Neural cell (in vitro differentiated cells): ENCODE measurements around the gene ZSCAN5A. TPM values are rescaled to one million over a fixed set of nuclear protein-coding genes. Genes with fewer than 3 reads are reported as not detected.
"Not testable (repeated sequence)": the region's sequence is repeated elsewhere in the genome, so short reads cannot be mapped to it uniquely, and the experiment has no call there.

Source experiments
- H2AFZ ChIP-seq: fragments of 200-600, 300-800 bp; sonication (generic), shearing (Covaris generic); 2 replicates; pipeline ENCODE4 v1.6.0; 2014; ENCODE audit warnings: low read depth, mild to moderate bottlenecking, antibody characterized with exemption, low read length, moderate library complexity
- H3F3A ChIP-seq: fragments of 200-600 bp; shearing (Covaris generic); 2 replicates; pipeline ENCODE4 v1.6.1; 2016; ENCODE audit warnings: mild to moderate bottlenecking, moderate library complexity, mixed read lengths, antibody characterized with exemption, low read length; ENCODE audit not compliant: insufficient read depth, poor library complexity, severe bottlenecking
- H3K27ac ChIP-seq: fragments of 200-600, 300-800 bp; sonication (generic), shearing (Covaris generic); 2 replicates; pipeline ENCODE4 v1.5.1; 2014; ENCODE audit warnings: mild to moderate bottlenecking, low read length, moderate library complexity
- H3K27me3 ChIP-seq: fragments of 300-800, 200-600 bp; sonication (generic), shearing (Covaris generic); 2 replicates; pipeline ENCODE4 v1.6.0; 2014; ENCODE audit warnings: mild to moderate bottlenecking, low read depth, low read length, moderate library complexity; ENCODE audit not compliant: insufficient read depth
- H3K36me3 ChIP-seq: fragments of 300-800, 200-600 bp; sonication (generic), shearing (Covaris generic); 2 replicates; pipeline ENCODE4 v1.5.1; 2014; ENCODE audit warnings: mild to moderate bottlenecking, antibody characterized with exemption, low read length, moderate library complexity; ENCODE audit not compliant: insufficient read depth
- H3K4me2 ChIP-seq: fragments of 300-800, 200-600 bp; sonication (generic), shearing (Covaris generic); 2 replicates; pipeline ENCODE4 v1.6.0; 2014; ENCODE audit warnings: mild to moderate bottlenecking, low read length
- H3K4me3 ChIP-seq: fragments of 300-800, 200-600 bp; sonication (generic), shearing (Covaris generic); 2 replicates; pipeline ENCODE4 v1.5.1; 2014; ENCODE audit warnings: mild to moderate bottlenecking, low read length, moderate library complexity
- H3K79me2 ChIP-seq: fragments of 200-600 bp; shearing (Covaris generic); replicated peaks from 2 replicates; pipeline ENCODE4 v1.6.0; 2014; ENCODE audit warnings: mild to moderate bottlenecking, low read length, moderate library complexity; ENCODE audit not compliant: insufficient read depth
- H3K9ac ChIP-seq: fragments of 300-800, 200-600 bp; sonication (generic), shearing (Covaris generic); 2 replicates; pipeline ENCODE4 v1.6.1; 2016; ENCODE audit warnings: mild to moderate bottlenecking, low read length, mixed read lengths
- H3K9me2 ChIP-seq: fragments of 200-600 bp; shearing (Covaris generic); 2 replicates; pipeline ENCODE4 v1.6.1; 2016; ENCODE audit warnings: mild to moderate bottlenecking, low read length, mixed read lengths; ENCODE audit not compliant: insufficient read depth
- H3K9me3 ChIP-seq: fragments of 200-600, 300-800 bp; sonication (generic), shearing (Covaris generic); 2 replicates; pipeline ENCODE4 v1.6.1; 2016; ENCODE audit warnings: mild to moderate bottlenecking, mixed run types, low read length, moderate library complexity, mixed read lengths
- H4K20me1 ChIP-seq: fragments of 200-600 bp; shearing (Covaris generic); 2 replicates; pipeline ENCODE4 v1.6.1; 2016; ENCODE audit warnings: mild to moderate bottlenecking, mixed run types; ENCODE audit not compliant: insufficient read depth
- EP300 ChIP-seq: fragments of 450-650 bp; conservative IDR thresholded peaks from 2 replicates; pipeline ENCODE4 v1.6.1; 2014; ENCODE audit warnings: antibody characterized with exemption, mild to moderate bottlenecking, moderate library complexity; ENCODE audit not compliant: poor library complexity, severe bottlenecking
- EZH2 ChIP-seq: fragments of 200-600, 300-800 bp; shearing (Covaris generic), sonication (generic); IDR thresholded peaks from 2 replicates; pipeline ENCODE4 v1.6.1; 2014; ENCODE audit warnings: antibody characterized with exemption, low read length, borderline replicate concordance, mild to moderate bottlenecking; ENCODE audit not compliant: insufficient read depth, poor library complexity, severe bottlenecking
- MXI1 ChIP-seq: fragments of 450-650 bp; conservative IDR thresholded peaks from 2 replicates; pipeline ENCODE4 v1.6.1; 2014; ENCODE audit warnings: antibody characterized with exemption, mild to moderate bottlenecking; ENCODE audit not compliant: poor library complexity, severe bottlenecking
- POLR2AphosphoS5 ChIP-seq: IDR thresholded peaks from 2 replicates; pipeline ENCODE4 v1.6.1; 2012
- RAD21 ChIP-seq: fragments of 450-650 bp; conservative IDR thresholded peaks from 2 replicates; pipeline ENCODE4 v1.6.1; 2014; ENCODE audit warnings: antibody characterized with exemption, mild to moderate bottlenecking, moderate library complexity
- SMC3 ChIP-seq: fragments of 450-650 bp; conservative IDR thresholded peaks from 2 replicates; pipeline ENCODE4 v1.6.1; 2014; ENCODE audit warnings: antibody characterized with exemption, mild to moderate bottlenecking, moderate library complexity; ENCODE audit not compliant: poor library complexity
- TAF1 ChIP-seq: IDR thresholded peaks from 2 replicates; pipeline ENCODE4 v1.6.1; 2012; ENCODE audit warnings: low read depth
- polyA plus RNA-seq: library from polyadenylated mRNA; depleted of rRNA; stranded (reverse); fragments of >200 nt; gene quantifications from 2 replicates; pipeline ENCODE4 v1.2.3, GENCODE V29; 2014
- TF ChIP-seq, protein P1 (sequence below): IDR thresholded peaks from 2 replicates; pipeline ENCODE4 v1.6.1; 2012; ENCODE audit warnings: borderline replicate concordance
- TF ChIP-seq, protein P2 (sequence below): fragments of 450-650 bp; IDR thresholded peaks from 2 replicates; pipeline ENCODE4 v1.5.1; 2014; ENCODE audit warnings: antibody characterized with exemption, mild to moderate bottlenecking, moderate library complexity; ENCODE audit not compliant: poor library complexity, severe bottlenecking

The ZSCAN5A gene
- polyA plus RNA-seq, 1 donor from 2014 or later = 9.2 TPM

DNA sequence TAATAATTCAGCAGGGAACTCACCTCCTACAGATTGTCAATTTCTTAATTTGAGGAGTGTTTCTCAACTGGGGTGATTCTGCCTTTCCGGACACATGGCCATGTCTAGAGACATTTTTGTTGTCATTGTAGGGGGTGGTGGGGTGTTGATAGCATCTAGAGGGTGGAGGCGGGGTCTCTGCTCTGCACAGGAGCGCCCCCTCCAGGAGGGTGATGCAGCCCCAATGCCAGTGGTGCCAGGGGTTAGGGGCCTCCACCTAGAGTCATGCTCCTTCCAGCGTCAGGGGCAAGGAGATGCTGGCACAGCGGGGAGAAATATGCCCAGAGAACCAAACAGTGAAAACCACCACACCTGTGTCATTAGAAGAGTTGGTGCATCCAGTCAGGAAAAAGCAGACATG, 107.1 kb downstream of the ZSCAN5A start:
- not testable (repeated sequence) for H3K4me2 ChIP-seq, H3K79me2 ChIP-seq

GRCh38 chr19:56201973-56202372, 112.7 kb downstream of the ZSCAN5A start, which contains the start of gene ZSCAN5C:
TSS of gene ZSCAN5C (plus strand) at chr19:56202273. CDS start at chr19:56205914, 3,641 bp downstream.
- Histone ChIP-seq H3K36me3 (no peaks in the 10 kb centered on the region), H3K4me2 (no peak within 1 kb of the TSS), H2AFZ (no peak within 1 kb of the TSS), H3K9me2 (no peaks in the 10 kb centered on the region), H3K27ac (no peak within 1 kb of the TSS), H3K9me3 (no peaks in the 10 kb centered on the region), H3F3A (no peaks in the 10 kb centered on the region), H3K79me2 (no peaks in the 10 kb centered on the region), H3K27me3 (no peaks in the 10 kb centered on the region), H4K20me1 (no peaks in the 10 kb centered on the region), H3K9ac (no peak within 1 kb of the TSS), H3K4me3 (no peak within 1 kb of the TSS)
- TF ChIP-seq TAF1 (no peak), SMC3 (no peak), EP300 (no peak), MXI1 (no peak), EZH2 (no peak), RAD21 (no peak), POLR2AphosphoS5 (no peak)
- TF ChIP-seq, protein P1, sequence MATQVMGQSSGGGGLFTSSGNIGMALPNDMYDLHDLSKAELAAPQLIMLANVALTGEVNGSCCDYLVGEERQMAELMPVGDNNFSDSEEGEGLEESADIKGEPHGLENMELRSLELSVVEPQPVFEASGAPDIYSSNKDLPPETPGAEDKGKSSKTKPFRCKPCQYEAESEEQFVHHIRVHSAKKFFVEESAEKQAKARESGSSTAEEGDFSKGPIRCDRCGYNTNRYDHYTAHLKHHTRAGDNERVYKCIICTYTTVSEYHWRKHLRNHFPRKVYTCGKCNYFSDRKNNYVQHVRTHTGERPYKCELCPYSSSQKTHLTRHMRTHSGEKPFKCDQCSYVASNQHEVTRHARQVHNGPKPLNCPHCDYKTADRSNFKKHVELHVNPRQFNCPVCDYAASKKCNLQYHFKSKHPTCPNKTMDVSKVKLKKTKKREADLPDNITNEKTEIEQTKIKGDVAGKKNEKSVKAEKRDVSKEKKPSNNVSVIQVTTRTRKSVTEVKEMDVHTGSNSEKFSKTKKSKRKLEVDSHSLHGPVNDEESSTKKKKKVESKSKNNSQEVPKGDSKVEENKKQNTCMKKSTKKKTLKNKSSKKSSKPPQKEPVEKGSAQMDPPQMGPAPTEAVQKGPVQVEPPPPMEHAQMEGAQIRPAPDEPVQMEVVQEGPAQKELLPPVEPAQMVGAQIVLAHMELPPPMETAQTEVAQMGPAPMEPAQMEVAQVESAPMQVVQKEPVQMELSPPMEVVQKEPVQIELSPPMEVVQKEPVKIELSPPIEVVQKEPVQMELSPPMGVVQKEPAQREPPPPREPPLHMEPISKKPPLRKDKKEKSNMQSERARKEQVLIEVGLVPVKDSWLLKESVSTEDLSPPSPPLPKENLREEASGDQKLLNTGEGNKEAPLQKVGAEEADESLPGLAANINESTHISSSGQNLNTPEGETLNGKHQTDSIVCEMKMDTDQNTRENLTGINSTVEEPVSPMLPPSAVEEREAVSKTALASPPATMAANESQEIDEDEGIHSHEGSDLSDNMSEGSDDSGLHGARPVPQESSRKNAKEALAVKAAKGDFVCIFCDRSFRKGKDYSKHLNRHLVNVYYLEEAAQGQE = no peak

More for the DNA sequence above, 107.1 kb downstream of the ZSCAN5A start:
- not testable (repeated sequence) for H3K9ac ChIP-seq, H3K9me3 ChIP-seq, H3K27me3 ChIP-seq, H3K27ac ChIP-seq, H3K4me3 ChIP-seq, H3F3A ChIP-seq, H3K36me3 ChIP-seq, H3K9me2 ChIP-seq, H2AFZ ChIP-seq, H4K20me1 ChIP-seq

DNA sequence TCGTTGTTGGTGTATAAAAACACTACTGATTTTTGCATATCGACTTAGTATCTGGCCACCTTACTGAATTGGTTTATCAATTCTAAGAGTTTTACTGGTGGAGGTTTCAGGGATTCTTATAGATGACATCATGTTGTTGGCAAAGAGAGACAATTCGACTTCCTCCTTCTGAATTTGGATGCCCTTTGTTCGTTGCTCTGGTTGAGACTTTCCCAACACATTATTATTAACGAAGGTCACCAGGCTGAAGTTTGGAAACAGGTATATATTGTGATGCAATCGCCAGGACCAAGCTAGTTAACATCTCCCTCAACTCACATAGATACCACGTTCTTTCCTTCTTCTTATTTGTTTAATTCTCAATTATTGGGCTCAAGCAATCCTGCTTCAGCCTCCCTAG, 115.0 kb downstream of the ZSCAN5A start:
- H3K9ac ChIP-seq = no peak overlapping the region
- H3K9me2 ChIP-seq = no peaks in the 10 kb centered on the region
- TF ChIP-seq TAF1 (no peak), SMC3 (no peak), EP300 (no peak), EZH2 (no peak), POLR2AphosphoS5 (no peak), MXI1 (no peak), RAD21 (no peak)
- TF ChIP-seq, protein P1 = no peak
- TF ChIP-seq, protein P2, sequence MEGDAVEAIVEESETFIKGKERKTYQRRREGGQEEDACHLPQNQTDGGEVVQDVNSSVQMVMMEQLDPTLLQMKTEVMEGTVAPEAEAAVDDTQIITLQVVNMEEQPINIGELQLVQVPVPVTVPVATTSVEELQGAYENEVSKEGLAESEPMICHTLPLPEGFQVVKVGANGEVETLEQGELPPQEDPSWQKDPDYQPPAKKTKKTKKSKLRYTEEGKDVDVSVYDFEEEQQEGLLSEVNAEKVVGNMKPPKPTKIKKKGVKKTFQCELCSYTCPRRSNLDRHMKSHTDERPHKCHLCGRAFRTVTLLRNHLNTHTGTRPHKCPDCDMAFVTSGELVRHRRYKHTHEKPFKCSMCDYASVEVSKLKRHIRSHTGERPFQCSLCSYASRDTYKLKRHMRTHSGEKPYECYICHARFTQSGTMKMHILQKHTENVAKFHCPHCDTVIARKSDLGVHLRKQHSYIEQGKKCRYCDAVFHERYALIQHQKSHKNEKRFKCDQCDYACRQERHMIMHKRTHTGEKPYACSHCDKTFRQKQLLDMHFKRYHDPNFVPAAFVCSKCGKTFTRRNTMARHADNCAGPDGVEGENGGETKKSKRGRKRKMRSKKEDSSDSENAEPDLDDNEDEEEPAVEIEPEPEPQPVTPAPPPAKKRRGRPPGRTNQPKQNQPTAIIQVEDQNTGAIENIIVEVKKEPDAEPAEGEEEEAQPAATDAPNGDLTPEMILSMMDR = no peak

DNA sequence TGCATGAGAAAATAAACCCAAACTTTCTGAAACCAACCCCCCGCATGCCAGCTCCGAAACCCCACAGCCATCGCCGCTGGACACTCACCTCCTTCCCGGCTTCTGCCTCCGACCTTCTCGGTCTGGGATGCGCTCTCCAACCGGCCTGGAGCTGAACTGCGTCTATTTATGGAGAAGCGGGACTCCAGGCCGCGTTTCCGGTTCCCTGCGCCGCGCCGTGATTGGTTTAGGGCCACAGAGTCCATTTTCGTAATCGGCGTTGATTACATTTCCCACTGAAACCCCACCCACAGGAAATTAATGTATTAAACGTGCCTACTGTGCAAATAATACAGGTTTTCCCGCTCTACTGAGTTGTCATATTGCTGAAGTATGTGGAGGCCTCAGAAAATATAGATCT, 117.0 kb downstream of the ZSCAN5A start, which contains the start of gene ZSCAN5B:
Gene ZSCAN5B, minus strand, starts transcription at position 138 of the 400 bp plus-strand sequence. CDS start 4,731 bp downstream, outside the sequence.
- not testable (repeated sequence) for H3K79me2 ChIP-seq, H3K27ac ChIP-seq, H3K9me2 ChIP-seq, H3F3A ChIP-seq, H2AFZ ChIP-seq, H3K9ac ChIP-seq, H3K27me3 ChIP-seq, H3K4me2 ChIP-seq, H4K20me1 ChIP-seq, H3K36me3 ChIP-seq, H3K9me3 ChIP-seq, H3K4me3 ChIP-seq

More for the DNA sequence above, 115.0 kb downstream of the ZSCAN5A start:
- H4K20me1 ChIP-seq = no peaks in the 10 kb centered on the region
- H3K4me2 ChIP-seq = no peak overlapping the region
- H3K4me3 ChIP-seq = no peak overlapping the region
- no peaks in the 10 kb centered on the region for H3K79me2 ChIP-seq
- H3F3A ChIP-seq = no peaks in the 10 kb centered on the region
- H3K9me3 ChIP-seq = no peaks in the 10 kb centered on the region
- no peaks in the 10 kb centered on the region for H3K27me3 ChIP-seq
- no peak overlapping the region for H3K27ac ChIP-seq
- H3K36me3 ChIP-seq = no peaks in the 10 kb centered on the region
- H2AFZ ChIP-seq = no peak overlapping the region
